Stimulated activated naive CD8-positive, alpha-beta T cell treated with anti-CD3 and anti-CD28 coated beads, Interleukin-15, amount 100 ng/mL, for 72 hours (primary cell): Measurements from ENCODE around the gene FEM1A.
"Not testable (repeated sequence)": the region's sequence is repeated elsewhere in the genome, so short reads cannot be mapped to it uniquely, and the experiment has no call there.

Experiments
- ATAC-seq: fragments of 150-1000 bp; cut with Tn5 transposase; 2 replicates; pipeline ENCODE4 v1.10.0; 2021; ENCODE audit warnings: mild to moderate bottlenecking, moderate library complexity
- DNase-seq, 2 donors: peaks; one replicate each; pipeline ENCODE4 v3.0.0; 2021 to 2022
- H3K27ac Mint-ChIP-seq, 2 donors: one replicate each; pipeline ENCODE4 v1.8.0; 2022; ENCODE audit warnings: mild to moderate bottlenecking in 2 of 2, mixed read lengths in 2 of 2, moderate library complexity in 2 of 2
- H3K27me3 Mint-ChIP-seq: one replicate; pipeline ENCODE4 v1.8.0; 2022; ENCODE audit warnings: mixed read lengths
- H3K4me1 Mint-ChIP-seq: one replicate; pipeline ENCODE4 v1.8.0; 2022; ENCODE audit warnings: mild to moderate bottlenecking, mixed read lengths
- H3K4me3 Mint-ChIP-seq, 2 donors: one replicate each; pipeline ENCODE4 v1.8.0; 2022; ENCODE audit warnings: mild to moderate bottlenecking in 2 of 2, mixed read lengths in 2 of 2, moderate library complexity in 1 of 2
- H3K9me3 Mint-ChIP-seq, 2 donors: one replicate each; pipeline ENCODE4 v1.8.0; 2022; ENCODE audit warnings: mixed read lengths in 2 of 2

FEM1A gene

GRCh38 chr19:4793278-4793677, 1.7 kb downstream of the FEM1A start:
- not testable (repeated sequence) for ATAC-seq, H3K9me3 Mint-ChIP-seq, H3K27me3 Mint-ChIP-seq, DNase-seq
- peak overlapping the region; percentile 84 to 92 for H3K4me3 Mint-ChIP-seq
- peaks cover 50% of the 10 kb centered on the region for H3K4me1 Mint-ChIP-seq
- peak overlapping the region; percentile 6 to 19 for H3K27ac Mint-ChIP-seq

GRCh38 chr19:4794971-4795370, 3.4 kb downstream of the FEM1A start:
- H3K9me3 Mint-ChIP-seq: no peaks in the 10 kb centered on the region
- peak overlapping the region in 1 of 2 donors; percentile 21 for H3K4me3 Mint-ChIP-seq
- H3K27ac Mint-ChIP-seq: peak overlapping the region in 1 of 2 donors; percentile 89
- H3K4me1 Mint-ChIP-seq: peaks cover 50% of the 10 kb centered on the region
- ATAC-seq (no peak), DNase-seq (no peak)
- H3K27me3 Mint-ChIP-seq: no peaks in the 10 kb centered on the region

GRCh38 chr19:4795400-4795799, 3.9 kb downstream of the FEM1A start:
- no peaks in the 10 kb centered on the region for H3K27me3 Mint-ChIP-seq
- peak overlapping the region; percentile 70 to 89 for H3K27ac Mint-ChIP-seq
- no peaks in the 10 kb centered on the region for H3K9me3 Mint-ChIP-seq
- peak overlapping the region in 1 of 2 donors; percentile 46 for H3K4me3 Mint-ChIP-seq
- DNase-seq (no peak), ATAC-seq (no peak)
- H3K4me1 Mint-ChIP-seq: peaks cover 50% of the 10 kb centered on the region

- DNase-seq: no peak
- Mint-ChIP-seq H3K9me3 (no peaks in the 10 kb centered on the region), H3K4me1 (peaks cover 22% of the 10 kb centered on the region), H3K4me3 (no peak overlapping the region), H3K27me3 (no peaks in the 10 kb centered on the region), H3K27ac (no peak overlapping the region)
- ATAC-seq: no peak
Observed at GRCh38 chr19:4800591-4801081, 9.1 kb downstream of the FEM1A start.

- Mint-ChIP-seq H3K27ac (no peak overlapping the region), H3K9me3 (no peaks in the 10 kb centered on the region), H3K4me1 (peaks cover 17% of the 10 kb centered on the region), H3K27me3 (no peaks in the 10 kb centered on the region), H3K4me3 (no peak overlapping the region)
- no peak for ATAC-seq
- no peak for DNase-seq
Observed at GRCh38 chr19:4801085-4801619, 9.6 kb downstream of the FEM1A start.

GRCh38 chr19:4802711-4803110, 11.2 kb downstream of the FEM1A start:
- Mint-ChIP-seq H3K9me3 (no peaks in the 10 kb centered on the region), H3K27me3 (no peaks in the 10 kb centered on the region), H3K4me3 (no peak overlapping the region), H3K27ac (no peak overlapping the region), H3K4me1 (peaks cover 8% of the 10 kb centered on the region)
- DNase-seq (no peak), ATAC-seq (no peak)

GRCh38 chr19:4803736-4804695, 12.5 kb downstream of the FEM1A start:
- peak; percentile 91 for ATAC-seq
- peak overlapping the region in 1 of 2 donors; percentile 59 for H3K27ac Mint-ChIP-seq

GRCh38 chr19:4805140-4805539, 13.6 kb downstream of the FEM1A start:
- H3K4me1 Mint-ChIP-seq, H3K27ac Mint-ChIP-seq, H3K27me3 Mint-ChIP-seq, DNase-seq, H3K9me3 Mint-ChIP-seq, ATAC-seq, H3K4me3 Mint-ChIP-seq: not testable (repeated sequence)

More at GRCh38 chr19:4803736-4804695, 12.5 kb downstream of the FEM1A start:
- H3K4me3 Mint-ChIP-seq: no peak overlapping the region
- H3K27me3 Mint-ChIP-seq: no peaks in the 10 kb centered on the region
- peak; percentile 72 to 75 for DNase-seq
- H3K4me1 Mint-ChIP-seq: peaks cover 8% of the 10 kb centered on the region
- no peaks in the 10 kb centered on the region for H3K9me3 Mint-ChIP-seq

GRCh38 chr19:4806384-4806783, 14.8 kb downstream of the FEM1A start:
- Mint-ChIP-seq H3K4me3 (no peak overlapping the region), H3K27ac (no peak overlapping the region)

GRCh38 chr19:4807188-4807587, 15.7 kb downstream of the FEM1A start:
- Mint-ChIP-seq H3K9me3 (no peaks in the 10 kb centered on the region), H3K4me3 (no peak overlapping the region), H3K27ac (no peak overlapping the region), H3K4me1 (peaks cover 14% of the 10 kb centered on the region), H3K27me3 (no peaks in the 10 kb centered on the region)
- DNase-seq (no peak), ATAC-seq (no peak)

More at GRCh38 chr19:4806384-4806783, 14.8 kb downstream of the FEM1A start:
- H3K9me3 Mint-ChIP-seq: no peaks in the 10 kb centered on the region
- peaks cover 8% of the 10 kb centered on the region for H3K4me1 Mint-ChIP-seq
- DNase-seq (no peak), ATAC-seq (no peak)
- H3K27me3 Mint-ChIP-seq: no peaks in the 10 kb centered on the region

- Mint-ChIP-seq H3K4me3 (no peak overlapping the region), H3K9me3 (peaks cover 8% of the 10 kb centered on the region in 2 donors), H3K27me3 (no peaks in the 10 kb centered on the region)
Observed at GRCh38 chr19:4811328-4812131, 20.0 kb downstream of the FEM1A start.

GRCh38 chr19:4814625-4815425, 23.3 kb downstream of the FEM1A start:
- DNase-seq (no peak), ATAC-seq (no peak)
- Mint-ChIP-seq H3K4me1 (peaks cover 32% of the 10 kb centered on the region), H3K9me3 (peaks cover 8% of the 10 kb centered on the region in 2 donors), H3K27ac (no peak overlapping the region), H3K27me3 (no peaks in the 10 kb centered on the region), H3K4me3 (peak overlapping the region; percentile 79)

More at GRCh38 chr19:4811328-4812131, 20.0 kb downstream of the FEM1A start:
- peak; percentile 87 to 90 for DNase-seq
- Mint-ChIP-seq H3K27ac (peak overlapping the region in 1 of 2 donors; percentile 54), H3K4me1 (peaks cover 29% of the 10 kb centered on the region)
- ATAC-seq: peak; percentile 86

GRCh38 chr19:4815426-4816201, 24.1 kb downstream of the FEM1A start:
- peak; percentile 86 for ATAC-seq
- Mint-ChIP-seq H3K4me1 (peaks cover 32% of the 10 kb centered on the region), H3K27me3 (no peaks in the 10 kb centered on the region), H3K9me3 (peaks cover 8% of the 10 kb centered on the region in 2 donors), H3K27ac (peak overlapping the region in 1 of 2 donors; percentile 64), H3K4me3 (peak overlapping the region; percentile 79)
- peak; percentile 60 to 76 for DNase-seq
